Activated CD4-positive, alpha-beta T cell treated with anti-CD3 and anti-CD28 coated beads for 36 hours (primary cell): ENCODE data around the gene MYL6B. TPM values are rescaled to one million over a fixed set of nuclear protein-coding genes. Genes with fewer than 3 reads are reported as not detected.

Experiments used
- ATAC-seq: fragments of 200-7000 bp; cut with Tn5 transposase; one replicate; pipeline ENCODE4 v1.10.0; 2021; ENCODE audit warnings: mild to moderate bottlenecking, moderate library complexity
- CTCF ChIA-PET: fragments of 350-600 bp; sonication (Branson Sonifier 250); formaldehyde crosslinking; loops from one replicate; lab custom pipeline; 2021; ENCODE audit warnings: antibody characterized with exemption; lab: Charles Lee
- POLR2A ChIA-PET: fragments of 350-600 bp; sonication (Branson Sonifier 250); formaldehyde crosslinking; loops from one replicate; lab custom pipeline; 2021; ENCODE audit warnings: antibody characterized with exemption, inconsistent platforms; lab: Charles Lee
- DNase-seq: peaks from one replicate; pipeline ENCODE4 v3.0.0-alpha.2; 2020
- H3K27ac Mint-ChIP-seq: one replicate; pipeline ENCODE4 v1.8.0; 2021; ENCODE audit warnings: mixed read lengths
- H3K27me3 Mint-ChIP-seq: one replicate; pipeline ENCODE4 v1.8.0; 2021; ENCODE audit warnings: mixed read lengths
- H3K36me3 Mint-ChIP-seq: one replicate; pipeline ENCODE4 v1.8.0; 2021; ENCODE audit warnings: low read depth, mixed read lengths
- H3K4me1 Mint-ChIP-seq: one replicate; pipeline ENCODE4 v1.8.0; 2021; ENCODE audit warnings: mixed read lengths
- H3K4me3 Mint-ChIP-seq: one replicate; pipeline ENCODE4 v1.8.0; 2021; ENCODE audit warnings: mild to moderate bottlenecking, moderate library complexity, mixed read lengths
- H3K9me3 Mint-ChIP-seq: one replicate; pipeline ENCODE4 v1.8.0; 2021; ENCODE audit warnings: low read depth, mixed read lengths
- intact Hi-C, 2 experiments: fragments of 100-400 bp; cut with DNase I in 1 of 2; cut with micrococcal nuclease in 1 of 2; formaldehyde crosslinking; loops; one replicate each; pipeline versions ENCODE4 v1.14.2 to v1.15.1; 2022 to 2024; cut with DNase I, micrococcal nuclease
- total RNA-seq, 2 experiments: library from RNA; stranded (reverse); gene quantifications; one replicate each; pipeline ENCODE4 v1.2.3, GENCODE V29; 2021

The MYL6B gene
- total RNA-seq, 2 experiments from 2014 or later = 76.3 to 79.3 TPM

- intact Hi-C loops = loop anchor here in 1 of 2 experiments (5.0 kb wide), 1 partner anchor 256 kb away; no protein-coding TSS in a partner anchor
- Mint-ChIP-seq H3K36me3 (peaks cover 26% of the 10 kb centered on the region), H3K27me3 (no peaks in the 10 kb centered on the region), H3K27ac (no peak overlapping the region), H3K9me3 (no peaks in the 10 kb centered on the region), H3K4me3 (no peak overlapping the region), H3K4me1 (peaks cover 4% of the 10 kb centered on the region)
- CTCF ChIA-PET = interaction anchor here (0.6 to 3.8 kb wide), 12 partner anchors 8 to 374 kb away, joined by 3 to 18 read pairs (median 4); partner anchors contain the start of genes ANKRD52, RNF41 and ZC3H10
- ATAC-seq (peak; percentile 84), DNase-seq (peak; percentile 69)
- POLR2A ChIA-PET = no interaction called here
Measured at GRCh38 chr12:56206452-56207166, 54.2 kb downstream of the MYL6B start.

Other genes with a start within 250 kb of the MYL6B start
- 10 to 100 TPM; 24.6 to 30.2 TPM for gene PYM1, start 224.7 kb upstream of the MYL6B start, total RNA-seq
- gene DGKA, start 221.4 kb upstream of the MYL6B start, total RNA-seq = 100 to 1,000 TPM; 341 to 385 TPM
- 1 to 10 TPM in 1 of 2 experiments, under 1 TPM in 1; 0.86 to 1.2 TPM for gene PMEL, start 186.5 kb upstream of the MYL6B start, total RNA-seq
- 100 to 1,000 TPM; 104 to 149 TPM for gene CDK2, start 185.8 kb upstream of the MYL6B start, total RNA-seq
- 10 to 100 TPM; 33.2 to 35.1 TPM for gene RAB5B, start 178.5 kb upstream of the MYL6B start, total RNA-seq
- gene SUOX, start 155.3 kb upstream of the MYL6B start, total RNA-seq = 1 to 10 TPM; 2.9 to 3.4 TPM
- gene IKZF4, start 131.5 kb upstream of the MYL6B start, total RNA-seq = 10 to 100 TPM; 14.9 to 16.3 TPM
- 10 to 100 TPM; 33.9 to 64.0 TPM for gene RPS26, start 110.7 kb upstream of the MYL6B start, total RNA-seq
- under 1 TPM; 0.32 to 0.57 TPM for gene ERBB3, start 72.4 kb upstream of the MYL6B start, total RNA-seq
- 100 to 1,000 TPM; 446 to 695 TPM for gene PA2G4, start 48.0 kb upstream of the MYL6B start, total RNA-seq
- gene RPL41, start 36.0 kb upstream of the MYL6B start, total RNA-seq = 1,000 to 10,000 TPM; 5,101 to 9,949 TPM
- 1 to 10 TPM; 6.4 to 6.5 TPM for gene ZC3H10, start 34.3 kb upstream of the MYL6B start, total RNA-seq
- 100 to 1,000 TPM; 132 to 160 TPM for gene ESYT1, start 24.3 kb upstream of the MYL6B start, total RNA-seq
- gene MYL6, start 5.8 kb downstream of the MYL6B start, total RNA-seq = 100 to 1,000 TPM; 692 to 918 TPM
- 100 to 1,000 TPM in 1 of 2 experiments, 10 to 100 TPM in 1; 96.9 to 123 TPM for gene SMARCC2, start 36.9 kb downstream of the MYL6B start, total RNA-seq
- gene RNF41, start 69.3 kb downstream of the MYL6B start, total RNA-seq = 10 to 100 TPM; 25.2 to 28.8 TPM
- gene NABP2, start 71.8 kb downstream of the MYL6B start, total RNA-seq = 10 to 100 TPM; 69.1 to 76.0 TPM
- gene SLC39A5, start 77.5 kb downstream of the MYL6B start, total RNA-seq = 1 to 10 TPM in 1 of 2 experiments, under 1 TPM in 1; 0.53 to 1.3 TPM
- gene ANKRD52, start 105.8 kb downstream of the MYL6B start, total RNA-seq = 10 to 100 TPM; 29.2 to 31.0 TPM
- gene COQ10A, start 114.4 kb downstream of the MYL6B start, total RNA-seq = 1 to 10 TPM; 5.2 to 7.5 TPM
- 100 to 1,000 TPM; 197 to 293 TPM for gene CS, start 147.7 kb downstream of the MYL6B start, total RNA-seq
- gene CNPY2, start 163.4 kb downstream of the MYL6B start, total RNA-seq = 10 to 100 TPM; 77.4 to 82.6 TPM
- 10 to 100 TPM; 54.6 to 62.5 TPM for gene PAN2, start 181.4 kb downstream of the MYL6B start, total RNA-seq
- gene IL23A, start 186.3 kb downstream of the MYL6B start, total RNA-seq = 10 to 100 TPM; 18.5 to 21.6 TPM
- gene STAT2, start 207.5 kb downstream of the MYL6B start, total RNA-seq = 100 to 1,000 TPM; 116 to 124 TPM
- not detected for gene APOF, start 210.3 kb downstream of the MYL6B start, total RNA-seq